GM23248 (cell line): ENCODE data around the gene CSNK1G2. TPM values are rescaled to one million over a fixed set of nuclear protein-coding genes. Genes with fewer than 3 reads are reported as not detected.

Experiments
- DNase-seq: peaks from one replicate; pipeline ENCODE4 v3.0.0-alpha.2; 2015
- H2AFZ ChIP-seq: fragments of 200-600 bp; sonication (generic); 2 replicates; pipeline ENCODE4 v1.6.1; 2016; ENCODE audit warnings: antibody characterized with exemption
- H3F3A ChIP-seq: fragments of 200-600 bp; sonication (generic); 2 replicates; pipeline ENCODE4 v1.6.1; 2016; ENCODE audit warnings: mild to moderate bottlenecking, antibody characterized with exemption, mixed run types; ENCODE audit not compliant: insufficient read depth
- H3K27ac ChIP-seq: fragments of 200-600 bp; sonication (generic); 2 replicates; pipeline ENCODE4 v1.5.1; 2016; ENCODE audit warnings: mild to moderate bottlenecking
- H3K27me3 ChIP-seq: fragments of 200-600 bp; sonication (generic); replicated peaks from 2 replicates; pipeline ENCODE4 v1.6.1; 2016; ENCODE audit warnings: mild to moderate bottlenecking; ENCODE audit not compliant: insufficient read depth
- H3K36me3 ChIP-seq: fragments of 200-600 bp; sonication (generic); 2 replicates; pipeline ENCODE4 v1.6.1; 2016; ENCODE audit warnings: low read depth, mild to moderate bottlenecking
- H3K4me1 ChIP-seq: fragments of 200-600 bp; sonication (generic); 2 replicates; pipeline ENCODE4 v1.6.1; 2016; ENCODE audit warnings: mild to moderate bottlenecking; ENCODE audit not compliant: insufficient read depth
- H3K4me2 ChIP-seq: fragments of 200-600 bp; sonication (generic); one replicate; pipeline ENCODE4 v1.6.1; 2016; ENCODE audit warnings: mild to moderate bottlenecking; ENCODE audit not compliant: unreplicated experiment
- H3K4me3 ChIP-seq: fragments of 200-600 bp; sonication (generic); 2 replicates; pipeline ENCODE4 v1.5.1; 2016; ENCODE audit warnings: mild to moderate bottlenecking
- H3K79me2 ChIP-seq: fragments of 200-600 bp; sonication (generic); 2 replicates; pipeline ENCODE4 v1.6.1; 2016; ENCODE audit warnings: mild to moderate bottlenecking; ENCODE audit not compliant: insufficient read depth
- H3K9ac ChIP-seq: fragments of 200-600 bp; sonication (generic); 2 replicates; pipeline ENCODE4 v1.6.1; 2016; ENCODE audit warnings: mild to moderate bottlenecking
- H3K9me2 ChIP-seq: fragments of 200-600 bp; sonication (generic); 2 replicates; pipeline ENCODE4 v1.6.1; 2016; ENCODE audit warnings: mixed run types, mild to moderate bottlenecking, moderate library complexity; ENCODE audit not compliant: insufficient read depth
- H3K9me3 ChIP-seq: fragments of 200-600 bp; sonication (generic); one replicate; pipeline ENCODE4 v1.6.1; 2017; ENCODE audit warnings: low read depth
- H4K20me1 ChIP-seq: fragments of 200-600 bp; sonication (generic); 2 replicates; pipeline ENCODE4 v1.6.0; 2016; ENCODE audit not compliant: insufficient read depth
- EZH2 ChIP-seq: fragments of 200-600 bp; sonication (generic); IDR thresholded peaks from 2 replicates; pipeline ENCODE4 v1.6.1; 2018; ENCODE audit warnings: antibody characterized with exemption, mild to moderate bottlenecking; ENCODE audit not compliant: insufficient read depth, poor library complexity, severe bottlenecking
- EZH2phosphoT487 ChIP-seq: fragments of 200-600 bp; sonication (generic); IDR thresholded peaks from 2 replicates; pipeline ENCODE4 v1.6.1; 2018; ENCODE audit warnings: antibody characterized with exemption, moderate library complexity, mild to moderate bottlenecking, low read depth; ENCODE audit not compliant: insufficient read depth
- WGBS, 2 experiments: methylation state at CpG; one replicate each; pipeline ENCODE4 v1.1.6; 2015 to 2017; ENCODE audit warnings: low lambda C conversion rate in 2 of 2, low coverage in 1 of 2; ENCODE audit errors: missing lambda C conversion rate in 2 of 2; 5-methylcytosine and 5-hydroxymethylcytosine counted together
- in situ Hi-C: fragments of 300-500 bp; cut with MboI; formaldehyde crosslinking; loops from 2 replicates; pipeline ENCODE4 v1.15.0; 2020
- polyA plus RNA-seq: library from polyadenylated mRNA; unstranded; fragments of >200 nt; fragmentation: Nextera tagmentation; extraction: Ambion mirVana; gene quantifications from 2 replicates; pipeline ENCODE4 v1.2.1, GENCODE V29; 2016
- total RNA-seq: library from RNA; depleted of rRNA; stranded (reverse); fragments of >200 nt; shearing (Covaris generic); gene quantifications from 2 replicates; pipeline ENCODE4 v1.2.3, GENCODE V29; 2014

CSNK1G2 gene
- total and polyA plus RNA-seq, 2 experiments from 2014 or later, result 9.5 to 76.6 TPM

DNA sequence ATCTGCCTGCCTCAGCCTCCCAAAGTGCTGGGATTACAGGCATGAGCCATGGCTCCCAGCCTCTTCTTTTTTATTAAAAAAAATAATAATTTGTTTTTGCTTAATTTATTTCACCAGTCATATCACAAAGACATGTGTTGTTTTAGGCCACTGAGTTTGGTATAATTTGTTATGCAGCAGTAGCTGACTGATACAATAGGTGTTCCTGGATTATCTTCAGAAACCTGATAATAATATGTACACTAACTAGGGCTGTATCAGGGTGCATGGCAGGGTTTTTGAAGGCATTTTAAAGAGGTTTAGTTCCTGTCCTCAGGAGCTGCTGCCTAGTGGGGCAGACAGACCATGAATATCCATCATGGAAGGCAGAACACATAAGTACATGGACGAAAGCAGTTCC is 9.5 kb upstream of the CSNK1G2 start:
- WGBS, 2 experiments, result 95 to 96% methylated on average over 1 of the region's 1 CpG
- in situ Hi-C loops, result loop anchor here (10.0 kb wide), 1 partner anchor 153 kb away; no protein-coding TSS in a partner anchor
- TF ChIP-seq EZH2 (no peak), EZH2phosphoT487 (no peak)

DNA sequence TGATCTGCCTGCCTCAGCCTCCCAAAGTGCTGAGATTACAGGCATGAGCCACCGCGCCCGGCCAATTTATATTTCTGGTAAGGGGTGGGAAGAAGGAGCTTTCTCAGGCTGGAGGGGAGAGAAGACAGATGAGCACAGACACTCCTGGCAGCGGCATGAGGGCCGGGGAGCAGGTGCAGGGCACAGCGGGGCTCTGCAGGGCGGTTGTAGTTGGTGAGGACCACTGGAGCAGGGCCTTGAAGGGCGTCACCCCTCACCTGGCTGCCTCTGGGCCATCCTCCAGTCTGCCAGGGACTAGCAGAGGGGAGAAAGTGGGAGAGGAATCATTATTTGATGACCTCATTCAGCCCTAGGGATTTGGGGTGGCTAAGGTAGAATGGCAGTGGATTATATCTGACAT is 8.6 kb upstream of the CSNK1G2 start:
- Histone ChIP-seq H3K9me2 (no peaks in the 10 kb centered on the region), H3K9ac (no peak overlapping the region), H3K4me3 (no peak overlapping the region), H3K27me3 (no peaks in the 10 kb centered on the region), H3F3A (no peaks in the 10 kb centered on the region; the same call in 1 of the 2 replicates), H4K20me1 (no peaks in the 10 kb centered on the region), H3K36me3 (no peaks in the 10 kb centered on the region), H3K9me3 (no peaks in the 10 kb centered on the region), H3K4me1 (peaks cover 4% of the 10 kb centered on the region; the same call in 1 of the 2 replicates), H3K4me2 (no peak overlapping the region), H3K27ac (no peak overlapping the region), H2AFZ (no peak overlapping the region), H3K79me2 (no peaks in the 10 kb centered on the region)
- in situ Hi-C loops, result loop anchor here (10.0 kb wide), 1 partner anchor 152 kb away; no protein-coding TSS in a partner anchor
- WGBS, 2 experiments, result 83 to 86% methylated on average over 8 of the region's 8 CpGs
- DNase-seq, result no peak
- TF ChIP-seq EZH2phosphoT487 (no peak), EZH2 (no peak)

More for the DNA sequence above, 9.5 kb upstream of the CSNK1G2 start:
- H3K27ac ChIP-seq, result no peak overlapping the region
- no peaks in the 10 kb centered on the region for H4K20me1 ChIP-seq
- H3K9ac ChIP-seq, result no peak overlapping the region
- no peaks in the 10 kb centered on the region; the same call in 1 of the 2 replicates for H3F3A ChIP-seq
- H3K4me3 ChIP-seq, result no peak overlapping the region
- no peak overlapping the region for H3K4me2 ChIP-seq
- no peaks in the 10 kb centered on the region for H3K9me3 ChIP-seq
- no peaks in the 10 kb centered on the region for H3K27me3 ChIP-seq
- H3K79me2 ChIP-seq, result no peaks in the 10 kb centered on the region
- no peak overlapping the region for H2AFZ ChIP-seq
- H3K9me2 ChIP-seq, result no peaks in the 10 kb centered on the region
- peaks cover 4% of the 10 kb centered on the region; the same call in 1 of the 2 replicates for H3K4me1 ChIP-seq
- H3K36me3 ChIP-seq, result no peaks in the 10 kb centered on the region
- DNase-seq, result no peak

DNA sequence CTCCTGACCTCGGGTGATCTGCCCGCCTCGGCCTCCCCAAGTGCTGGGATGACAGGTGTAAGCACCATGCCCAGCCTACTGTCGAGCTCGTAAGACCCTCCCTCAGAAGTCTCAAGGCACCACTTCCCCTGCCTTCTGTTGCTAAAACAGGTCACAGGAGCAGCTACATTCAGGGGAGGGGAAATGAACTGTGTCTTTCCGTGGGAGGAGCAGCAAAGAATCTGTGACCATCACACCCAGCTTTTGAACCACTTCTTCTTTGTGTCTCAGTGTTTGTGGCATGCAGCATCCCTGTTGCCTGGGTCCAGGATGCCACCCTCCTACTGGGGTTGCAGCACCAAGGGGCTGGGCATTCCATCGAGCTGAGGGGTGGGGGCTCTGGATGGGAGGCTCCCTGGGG is 7.7 kb upstream of the CSNK1G2 start:
- Histone ChIP-seq H3K4me2 (no peak overlapping the region), H3K27me3 (no peaks in the 10 kb centered on the region), H3K36me3 (no peaks in the 10 kb centered on the region), H3K4me1 (peaks cover 4% of the 10 kb centered on the region; the same call in 1 of the 2 replicates), H3K4me3 (no peak overlapping the region), H3F3A (no peaks in the 10 kb centered on the region; the same call in 1 of the 2 replicates), H3K27ac (no peak overlapping the region), H2AFZ (no peak overlapping the region), H4K20me1 (no peaks in the 10 kb centered on the region), H3K9me2 (no peaks in the 10 kb centered on the region), H3K79me2 (no peaks in the 10 kb centered on the region), H3K9ac (no peak overlapping the region), H3K9me3 (no peaks in the 10 kb centered on the region)
- in situ Hi-C loops, result loop anchor here (10.0 kb wide), 1 partner anchor 152 kb away; no protein-coding TSS in a partner anchor
- no peak for DNase-seq
- no peak for TF ChIP-seq EZH2phosphoT487
- 58 to 64% methylated on average over 7 of the region's 7 CpGs for WGBS, 2 experiments

DNA sequence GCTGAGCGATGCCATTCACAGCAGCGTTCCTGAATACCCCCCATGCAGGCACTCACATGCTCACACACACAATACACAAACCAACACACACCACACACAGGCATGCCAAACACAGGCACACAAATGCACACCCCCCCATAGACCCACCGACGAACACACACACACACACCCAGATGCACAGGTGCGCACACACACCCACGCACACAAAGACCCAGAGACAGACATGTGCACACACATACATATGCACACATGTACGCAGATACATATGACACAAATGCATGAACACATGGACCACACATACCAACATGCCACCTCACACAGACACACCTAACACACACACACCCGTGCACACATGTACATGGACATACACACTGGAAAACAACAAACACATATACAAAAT is 7.0 kb upstream of the CSNK1G2 start:
- Histone ChIP-seq H3K36me3 (no peaks in the 10 kb centered on the region), H3K9me2 (no peaks in the 10 kb centered on the region), H3K4me2 (no peak overlapping the region), H3K27ac (no peak overlapping the region), H3K9ac (no peak overlapping the region), H3K27me3 (no peaks in the 10 kb centered on the region), H4K20me1 (no peaks in the 10 kb centered on the region), H3K9me3 (no peaks in the 10 kb centered on the region), H3K79me2 (no peaks in the 10 kb centered on the region), H3K4me1 (peaks cover 4% of the 10 kb centered on the region; the same call in 1 of the 2 replicates), H2AFZ (no peak overlapping the region), H3F3A (no peaks in the 10 kb centered on the region), H3K4me3 (no peak overlapping the region)
- in situ Hi-C loops, result loop anchor here (10.0 kb wide), 1 partner anchor 151 kb away; no protein-coding TSS in a partner anchor
- WGBS, 2 experiments, result 81 to 83% methylated on average over 8 of the region's 8 CpGs
- TF ChIP-seq EZH2phosphoT487 (no peak), EZH2 (no peak)
- DNase-seq, result no peak
